GM21825 (cell line): Measurements from ENCODE around the gene DAB1.

ENCODE experiments used
- ATAC-seq: cut with Tn5 transposase; IDR thresholded peaks from one replicate; pipeline ENCODE4 v1.9.1; 2021; ENCODE audit warnings: mild to moderate bottlenecking, moderate library complexity; ENCODE audit not compliant: unreplicated experiment

The DAB1 gene

GRCh38 chr1:56965191-56965590 lies 458.7 kb downstream of the DAB1 start:
- ATAC-seq: no peak

DNA sequence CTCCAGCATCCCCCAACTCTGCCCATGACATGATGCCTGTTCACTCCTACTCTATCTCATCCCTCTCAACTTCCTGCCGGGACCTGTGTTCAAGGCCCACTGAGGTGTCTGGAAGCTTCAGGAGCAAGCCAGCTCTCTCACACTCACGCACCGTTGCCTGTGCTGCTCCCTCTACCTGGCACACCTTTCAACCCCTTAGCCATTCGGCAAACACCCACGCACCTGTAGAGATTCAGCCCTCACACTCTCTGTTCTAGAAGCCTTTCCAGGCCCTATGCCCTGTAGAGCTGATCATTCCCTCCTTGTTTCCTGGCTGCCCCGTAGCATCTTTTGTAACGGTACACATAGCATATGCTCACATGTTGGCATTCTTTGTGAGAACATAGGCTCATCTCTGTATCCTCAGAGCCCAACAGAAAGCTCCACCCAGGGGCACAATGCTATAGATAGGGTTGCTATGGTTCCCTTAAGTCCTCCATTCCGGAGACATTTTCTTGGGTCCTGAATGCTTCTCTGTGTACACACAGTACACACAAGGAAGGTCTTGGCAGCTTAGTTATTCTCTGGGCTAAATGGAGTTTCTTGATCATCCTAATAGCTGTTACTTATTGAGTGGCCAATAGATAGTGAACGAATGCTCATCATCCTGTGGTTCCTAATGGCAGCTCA lies 459.4 kb downstream of the DAB1 start:
- no peak for ATAC-seq

DNA sequence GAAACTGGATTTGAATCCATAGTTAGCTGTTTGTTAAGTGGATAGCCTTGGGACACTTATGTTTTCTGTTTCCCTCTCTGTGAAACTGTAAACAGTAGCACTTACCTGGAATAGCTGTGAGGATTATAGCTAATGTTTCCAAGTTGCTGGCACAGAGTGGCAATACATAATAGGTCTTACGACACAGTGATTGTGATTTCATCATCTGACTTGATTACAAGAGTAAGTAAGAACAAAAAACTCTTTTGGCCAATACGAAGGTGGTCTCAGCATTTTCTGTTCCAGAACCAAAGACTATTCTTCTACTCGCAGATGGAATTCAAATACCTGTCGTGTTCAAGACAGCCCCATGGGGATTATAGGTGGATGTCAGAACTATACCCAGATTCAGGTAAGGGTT lies 460.2 kb downstream of the DAB1 start:
- ATAC-seq: no peak

DNA sequence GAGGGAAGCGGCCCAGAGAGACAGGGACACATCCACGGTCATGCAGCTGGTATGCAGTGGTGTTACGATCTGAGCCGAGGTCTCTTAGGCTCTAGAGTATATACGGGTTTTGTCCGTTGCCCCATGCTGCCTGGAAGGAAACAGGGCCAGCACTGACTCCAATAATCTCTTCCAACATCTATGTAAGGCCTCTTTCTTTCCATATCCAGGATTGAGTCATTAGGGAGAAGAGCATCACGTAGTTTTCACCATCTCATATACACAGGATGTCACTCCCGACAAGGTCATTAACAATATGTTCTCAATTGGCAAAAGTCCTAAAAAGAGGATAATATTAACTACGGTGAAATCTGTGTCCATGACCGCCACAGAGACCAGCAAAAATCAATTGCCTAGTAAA lies 462.4 kb downstream of the DAB1 start:
- no peak for ATAC-seq

DNA sequence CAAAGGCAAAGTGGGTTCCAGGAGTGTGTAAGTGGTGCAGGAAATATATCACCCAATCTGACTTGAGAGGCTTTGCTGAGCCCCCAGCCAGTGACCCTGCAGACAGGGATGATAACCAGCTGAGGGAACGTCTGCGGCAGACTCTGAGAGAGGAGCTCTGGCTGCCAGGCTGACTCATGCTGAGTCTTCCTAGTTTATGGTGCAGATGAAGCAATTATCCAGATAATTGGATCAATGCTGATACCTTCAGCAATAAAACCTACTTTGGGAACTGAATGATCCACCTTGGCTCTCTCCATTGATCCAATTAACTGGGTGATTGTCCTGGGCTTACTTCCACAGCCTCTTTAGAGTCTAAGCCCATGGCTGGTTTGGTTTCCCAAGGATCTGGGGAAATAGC lies 465.3 kb downstream of the DAB1 start:
- no peak for ATAC-seq

DNA sequence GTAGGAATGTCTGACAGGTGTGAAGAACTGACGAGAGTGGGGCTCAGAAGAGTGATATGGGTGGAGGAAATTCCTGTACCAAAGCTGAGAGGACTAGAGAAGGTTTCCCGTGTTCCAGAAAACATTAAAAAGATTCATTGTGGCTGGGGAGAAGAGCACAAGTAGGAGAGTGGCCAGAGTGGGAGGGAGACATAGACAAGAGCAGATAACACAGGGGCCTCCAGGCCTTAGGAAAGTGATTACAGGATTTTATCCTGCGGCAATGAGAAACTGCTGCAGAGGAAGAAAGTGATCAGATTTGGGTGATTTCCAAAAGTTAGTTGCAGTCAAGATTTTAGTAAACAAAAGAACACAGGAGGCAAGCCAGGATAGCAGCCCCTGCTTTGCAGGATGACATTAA lies 465.9 kb downstream of the DAB1 start:
- no peak for ATAC-seq

DNA sequence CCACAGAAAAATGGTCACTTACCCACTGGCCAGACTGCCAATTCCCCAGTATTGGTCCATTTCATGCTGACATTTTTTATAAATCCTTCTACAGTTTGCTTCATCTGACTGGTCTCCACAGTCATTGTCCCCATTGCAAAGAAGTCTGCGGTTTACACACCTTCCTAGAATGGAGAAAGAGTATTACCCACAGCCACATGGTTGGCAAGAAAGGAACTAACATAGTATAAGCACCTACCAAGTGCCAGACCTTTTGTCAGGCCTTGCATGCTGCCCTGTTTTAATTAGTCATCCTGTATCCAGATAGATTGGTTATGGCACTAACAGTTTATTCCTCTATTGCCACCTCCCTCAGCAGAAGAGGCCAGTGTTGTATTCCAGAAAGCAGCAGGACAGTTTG lies 469.2 kb downstream of the DAB1 start:
- no peak for ATAC-seq

- no peak for ATAC-seq
These were observed 470.5 kb downstream of the DAB1 start for GRCh38 chr1:56953386-56953785.

DNA sequence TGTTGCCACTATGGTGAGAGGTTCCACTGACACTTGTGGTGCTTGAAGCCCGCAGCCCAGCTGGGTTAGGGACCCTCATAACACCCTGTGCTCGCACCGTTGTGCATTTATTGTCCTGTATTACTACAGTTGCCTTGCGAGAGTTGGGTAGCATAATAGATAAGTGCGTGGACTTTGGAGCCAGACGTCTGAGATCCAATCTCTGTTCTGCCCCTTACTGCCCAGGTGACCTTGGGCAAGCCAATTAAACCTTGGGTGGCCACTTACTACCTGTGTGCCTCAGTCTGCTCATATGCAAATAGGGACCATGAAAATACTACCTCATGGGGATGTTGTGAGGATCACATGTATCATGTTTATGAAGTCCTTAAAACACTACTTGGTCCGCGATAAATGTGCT lies 471.4 kb downstream of the DAB1 start:
- no peak for ATAC-seq

DNA sequence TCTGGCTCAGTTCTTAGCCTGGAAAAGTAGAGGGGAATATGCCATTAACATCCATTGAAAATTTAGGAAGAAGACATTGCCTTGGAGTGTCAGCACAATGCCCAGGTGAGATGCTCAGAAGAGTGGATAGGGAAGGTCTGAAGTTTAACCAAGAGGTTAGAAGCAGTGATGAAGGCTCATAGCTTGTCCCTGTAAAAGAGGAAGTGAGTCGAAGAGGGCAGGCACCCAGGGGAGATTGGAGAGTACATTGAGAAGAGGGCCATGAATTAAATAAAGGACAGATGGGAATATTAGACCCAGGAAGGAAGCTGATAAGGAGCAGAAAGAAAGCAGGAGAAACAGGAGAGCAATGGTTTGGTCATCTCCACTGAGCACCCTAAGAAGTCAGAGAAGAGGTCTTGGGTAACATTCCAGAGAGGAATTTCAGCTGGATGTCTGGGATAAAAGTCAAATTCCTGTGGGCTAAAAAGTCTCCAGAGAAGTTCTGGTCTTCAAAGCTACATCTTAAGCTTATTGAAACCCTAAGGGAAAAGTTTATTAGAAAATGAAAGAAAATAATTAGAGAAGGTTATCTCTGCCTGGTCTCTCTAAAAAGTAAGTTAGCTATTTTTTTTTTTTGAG lies 475.3 kb downstream of the DAB1 start:
- no peak for ATAC-seq
